DMS79 treated with DMSO at 0.1 percent for 48 hours (cell line): Measurements from ENCODE around the gene RBM33.

Experiments
- DNase-seq: peaks from one replicate; lab custom pipeline; 2025; lab: John Stamatoyannopoulos, UW

The RBM33 gene

DNA sequence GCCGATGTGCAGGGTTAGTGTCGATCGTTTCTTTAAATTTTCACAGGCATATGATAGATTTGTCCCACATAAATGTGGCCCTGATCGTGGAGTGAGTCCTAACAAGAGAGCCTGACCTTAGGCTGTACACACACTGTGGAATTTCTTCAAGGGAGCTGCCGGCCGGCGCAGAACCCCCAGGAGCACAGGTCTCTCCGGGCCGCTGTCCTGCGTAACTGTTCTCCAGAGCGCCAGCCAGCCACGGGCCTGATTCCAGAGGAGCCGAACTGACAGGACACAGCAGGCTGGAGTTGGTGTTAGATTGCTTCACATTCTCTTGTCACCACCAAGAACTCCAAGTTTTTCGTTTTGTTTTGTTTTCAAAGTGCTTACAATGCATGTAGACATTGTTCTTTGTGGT, 130.5 kb downstream of the RBM33 start:
- DNase-seq = no peak

DNA sequence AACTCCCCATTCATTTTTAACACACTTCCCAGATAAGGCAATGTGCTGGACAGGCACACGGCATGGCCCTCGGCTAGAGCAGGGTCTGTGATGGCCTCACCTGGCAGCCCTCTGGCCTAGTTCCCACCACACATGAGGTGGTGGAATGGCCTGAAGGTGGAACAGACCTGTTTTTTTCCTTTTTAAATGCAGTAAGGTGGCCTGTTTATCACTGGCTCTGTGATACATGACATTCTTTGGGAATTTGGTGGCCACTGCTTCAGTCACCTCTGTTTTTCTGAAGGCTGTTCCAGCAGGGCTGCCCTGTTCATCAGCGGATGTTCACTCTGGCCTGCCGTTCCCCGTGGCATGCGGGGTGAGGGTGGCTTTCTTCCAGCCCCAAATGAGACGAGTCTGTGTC, 131.2 kb downstream of the RBM33 start:
- no peak for DNase-seq

DNA sequence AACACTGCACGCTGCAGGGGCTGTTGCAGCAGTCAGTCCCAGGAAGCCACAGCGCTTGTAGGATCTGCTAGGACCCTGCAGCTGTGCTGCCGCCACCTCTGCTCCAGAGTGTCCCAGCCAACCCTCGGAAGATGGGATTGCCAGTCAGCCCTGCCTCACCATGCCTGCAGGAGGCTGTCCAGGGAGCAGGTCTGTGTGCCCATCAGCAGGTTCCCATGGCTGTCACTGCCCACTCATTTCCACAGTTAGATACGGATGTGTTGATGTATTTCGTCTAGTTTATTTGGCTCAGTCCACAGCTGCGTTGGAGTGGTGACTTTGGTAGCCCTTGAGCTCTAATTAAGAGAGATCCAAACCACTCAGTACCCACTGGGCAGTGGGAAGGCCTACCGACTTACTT, 132.1 kb downstream of the RBM33 start:
- DNase-seq = no peak

- DNase-seq = no peak
Observed at GRCh38 chr7:155778349-155778748, 133.9 kb downstream of the RBM33 start.

DNA sequence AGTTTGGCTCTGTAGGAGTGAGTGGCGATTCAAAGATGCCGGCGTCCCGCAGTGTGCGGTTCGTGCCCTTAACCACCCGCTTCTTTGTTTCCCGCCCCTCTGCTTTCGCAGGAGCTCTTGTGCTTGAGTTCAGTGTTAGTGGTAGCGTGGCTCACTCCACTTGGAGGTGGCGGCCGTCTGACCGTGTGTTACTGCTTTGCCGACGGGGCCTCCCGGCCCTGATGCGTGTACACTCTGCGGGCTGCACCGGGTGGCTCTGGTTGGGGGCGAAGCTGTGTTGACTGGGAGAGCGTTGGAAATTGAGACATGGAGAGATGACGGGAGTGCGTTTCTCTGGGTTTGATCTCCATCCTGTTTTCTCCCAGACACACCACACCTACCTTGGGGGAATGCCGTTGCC, 136.4 kb downstream of the RBM33 start:
- no peak for DNase-seq

GRCh38 chr7:155781433-155781832, 137.0 kb downstream of the RBM33 start:
- no peak for DNase-seq

DNA sequence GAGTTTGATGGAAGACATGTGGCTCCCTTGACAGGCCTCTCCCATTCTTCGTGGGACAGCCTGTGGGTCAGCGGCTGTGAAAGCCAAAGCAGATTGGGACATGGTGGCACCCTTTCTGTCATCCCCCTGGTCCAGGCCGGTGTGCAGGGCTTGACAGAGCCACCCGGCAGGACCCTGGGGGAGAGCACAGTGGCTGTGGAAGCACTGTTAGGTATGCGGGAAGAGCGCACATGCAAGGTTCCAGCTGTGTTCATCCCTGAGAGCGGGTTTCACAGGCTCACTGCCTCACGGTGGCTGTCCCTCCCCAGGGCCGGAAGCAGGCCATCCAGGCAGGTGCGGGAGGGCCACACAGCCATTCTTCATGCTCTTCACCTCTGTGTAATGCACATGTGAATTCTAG, 138.0 kb downstream of the RBM33 start:
- DNase-seq = no peak

DNA sequence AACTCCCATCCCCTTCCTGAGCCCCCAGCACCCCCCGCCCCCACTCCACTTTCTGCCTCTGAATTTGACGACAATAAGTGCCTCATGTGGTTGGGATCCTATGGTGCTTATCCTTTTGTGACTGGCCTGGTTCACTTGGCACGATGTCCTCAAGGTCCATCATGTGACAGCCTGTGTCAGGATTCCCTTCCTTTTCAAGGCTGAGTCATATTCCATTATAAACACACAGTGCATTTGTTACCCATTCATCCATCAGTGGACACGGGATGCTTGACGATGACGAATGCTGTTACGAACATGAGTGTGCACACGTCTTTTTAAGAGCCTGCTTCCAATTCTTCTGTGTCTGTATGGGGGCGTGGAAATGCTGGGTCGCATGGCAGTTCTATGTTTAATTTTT, 141.1 kb downstream of the RBM33 start:
- DNase-seq = no peak

DNA sequence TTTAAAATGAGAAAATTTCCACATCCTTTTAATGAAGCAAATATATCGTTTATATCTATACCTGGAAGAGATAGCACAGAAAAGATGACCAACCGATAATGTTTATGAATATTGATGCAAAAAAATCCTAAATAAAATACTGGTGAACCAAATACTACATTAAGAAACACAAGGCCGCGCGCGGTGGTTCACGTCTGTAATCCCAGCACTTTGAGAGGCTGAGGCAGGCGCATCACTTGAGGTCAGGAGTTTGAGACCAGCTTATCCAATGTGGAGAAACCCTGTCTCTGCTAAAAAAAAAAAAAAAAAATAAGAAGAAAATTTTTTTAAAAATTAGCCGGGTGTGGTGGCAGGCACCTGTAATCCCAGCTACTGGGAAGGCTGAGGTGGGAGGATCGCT, 142.0 kb downstream of the RBM33 start:
- DNase-seq = no peak

GRCh38 chr7:155787171-155787851, 142.8 kb downstream of the RBM33 start:
- no peak for DNase-seq

DNA sequence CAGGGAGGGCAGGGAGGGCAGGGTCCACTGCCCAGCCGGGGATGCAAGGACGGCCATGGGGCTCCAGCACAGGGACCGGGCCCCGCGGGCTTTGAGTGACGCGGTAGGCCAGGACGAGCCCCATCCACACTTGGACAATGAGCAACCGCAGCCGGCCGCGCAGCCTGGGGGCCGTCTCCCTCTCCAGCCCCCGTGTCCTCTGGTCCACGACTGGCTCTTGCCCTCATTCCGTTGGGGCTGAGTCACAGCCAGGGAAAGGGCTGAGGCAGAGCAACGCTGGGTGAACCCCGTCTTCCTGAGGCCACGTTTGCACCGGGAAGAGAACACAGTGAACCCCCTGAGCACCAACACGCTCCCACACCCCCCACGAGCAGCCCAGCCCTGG, 144.1 kb downstream of the RBM33 start:
- no peak for DNase-seq

DNA sequence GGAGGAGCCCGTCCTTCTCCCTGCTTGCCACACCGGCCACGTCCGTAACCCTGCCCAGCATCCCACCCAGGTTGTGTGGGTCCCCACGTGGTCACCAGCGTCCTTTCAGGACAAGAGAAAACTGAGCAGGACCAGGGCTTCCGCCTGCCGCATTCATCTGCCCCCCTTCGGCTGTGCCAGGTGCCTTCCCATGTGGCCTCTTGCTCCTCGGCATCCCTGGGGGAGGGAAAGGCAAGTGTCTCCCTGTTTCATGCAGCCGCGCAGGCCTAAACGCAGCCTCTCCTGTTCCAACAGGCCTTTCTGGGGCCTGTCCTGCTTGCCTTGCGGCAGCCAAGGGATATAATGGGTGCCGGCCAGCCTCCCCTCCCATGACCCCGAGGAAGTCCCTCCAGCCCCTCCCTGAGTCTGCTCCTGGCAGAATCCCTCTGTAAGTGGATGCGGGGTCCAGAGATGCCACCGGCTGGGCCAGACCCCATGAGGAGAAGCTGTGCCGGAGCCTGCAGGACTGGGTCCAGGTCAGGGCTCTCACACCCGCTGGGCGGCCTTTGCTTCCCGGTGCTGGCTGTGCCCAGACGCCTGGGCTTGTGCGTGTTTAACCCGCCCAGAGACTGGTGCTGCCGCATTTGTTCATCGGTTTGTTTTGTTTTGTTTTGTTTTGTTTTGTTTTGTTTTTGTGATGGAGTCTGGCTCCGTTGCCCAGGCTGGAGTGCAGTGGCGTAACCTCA, 144.7 kb downstream of the RBM33 start:
- DNase-seq = no peak

DNA sequence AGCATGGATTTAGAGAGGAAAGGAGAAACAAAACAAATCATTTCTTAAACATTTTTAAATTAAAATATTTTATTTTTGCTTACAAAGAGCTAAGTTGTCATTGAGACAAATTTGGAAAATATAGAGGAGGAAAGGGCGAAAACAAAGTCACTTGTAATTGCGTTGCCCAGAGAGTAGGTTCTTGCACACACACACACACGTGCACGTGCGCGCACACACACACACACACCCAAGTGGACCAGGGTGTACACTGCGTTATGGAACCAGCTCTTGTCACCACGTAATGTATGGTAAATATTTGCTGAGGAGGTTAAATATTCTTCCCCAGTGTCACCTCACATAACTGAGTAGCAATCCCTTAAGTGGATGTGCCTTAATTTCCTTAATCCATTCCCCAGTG, 146.2 kb downstream of the RBM33 start:
- no peak for DNase-seq

- DNase-seq = no peak
Observed at GRCh38 chr7:155791214-155791737, 146.8 kb downstream of the RBM33 start.

DNA sequence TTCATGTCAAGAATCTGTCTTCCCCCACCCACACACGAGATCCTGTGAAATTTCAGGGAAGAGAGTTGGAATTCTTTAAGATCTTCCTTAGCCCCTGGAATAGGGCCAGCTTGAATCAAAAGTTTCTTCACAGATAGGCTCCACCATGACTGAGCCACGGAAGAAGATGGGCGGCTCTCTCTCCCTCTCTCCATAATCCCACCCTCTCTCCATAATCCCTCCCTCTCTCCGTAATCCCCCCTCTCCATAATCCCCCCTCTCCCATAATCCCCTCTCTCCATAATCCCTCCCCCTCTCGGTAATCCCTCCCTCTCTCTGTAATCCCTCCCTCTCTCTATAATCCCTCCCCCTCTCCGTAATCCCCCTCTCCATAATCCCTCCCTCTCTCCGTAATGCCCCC, 147.4 kb downstream of the RBM33 start:
- no peak for DNase-seq

GRCh38 chr7:155792315-155792960, 148.0 kb downstream of the RBM33 start:
- DNase-seq = no peak

GRCh38 chr7:155792999-155793560, 148.6 kb downstream of the RBM33 start:
- no peak for DNase-seq

- DNase-seq = no peak
Observed at GRCh38 chr7:155793720-155794119, 149.3 kb downstream of the RBM33 start.

DNA sequence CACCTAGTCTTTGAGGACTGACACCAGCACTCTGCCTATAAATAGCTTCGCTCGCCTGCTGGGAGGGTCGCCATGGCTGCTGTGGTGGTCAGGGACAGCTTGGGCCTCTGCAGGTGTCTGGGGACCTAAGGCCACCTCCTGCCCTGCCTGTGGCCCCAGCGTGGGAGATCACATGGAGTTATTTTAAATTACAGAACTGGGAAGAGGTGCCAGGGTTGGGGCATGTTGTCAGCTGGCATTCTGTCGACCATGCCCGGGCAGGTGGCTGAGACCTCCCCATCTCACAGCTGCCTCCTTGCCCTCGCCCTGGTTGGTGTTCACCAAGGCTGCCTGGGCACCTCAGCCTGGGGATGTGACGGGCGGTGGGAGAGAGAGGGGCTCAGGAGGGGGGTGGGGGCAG, 149.7 kb downstream of the RBM33 start:
- DNase-seq = no peak

- DNase-seq = no peak
Observed at GRCh38 chr7:155795401-155795800, 150.9 kb downstream of the RBM33 start.

- no peak for DNase-seq
Observed at GRCh38 chr7:155795951-155796350, 151.5 kb downstream of the RBM33 start.

- DNase-seq = peak; percentile 34
Observed at GRCh38 chr7:155796381-155797261, 152.2 kb downstream of the RBM33 start.
